NOMO-1 treated with dmso at 0.1 percent for 144 hours (cell line): Measurements from ENCODE around the gene CYLD.

ENCODE experiments used
- DNase-seq: peaks from one replicate; lab custom pipeline; 2025; ENCODE audit not compliant: unreplicated experiment; lab: John Stamatoyannopoulos, UW

CYLD gene

GRCh38 chr16:50741781-50742575 is at the start of gene CYLD:
Gene CYLD, plus strand, starts transcription at chr16:50742086. Its CDS starts 7,613 bp downstream, at chr16:50749699.
- peak; percentile 99 for DNase-seq

GRCh38 chr16:50692644-50692998 is 49.3 kb upstream of the CYLD start:
- DNase-seq: no peak

GRCh38 chr16:50692999-50693781 is 48.7 kb upstream of the CYLD start, which contains the start of gene NOD2:
Gene NOD2, plus strand, starts transcription at chr16:50693606. Its CDS starts 5,890 bp downstream, at chr16:50699496.
- DNase-seq: no peak

- DNase-seq: no peak
Measured at GRCh38 chr16:50694206-50694605, 47.7 kb upstream of the CYLD start.

GRCh38 chr16:50695017-50696000 is 46.6 kb upstream of the CYLD start:
- peak; percentile 74 for DNase-seq

- DNase-seq: no peak
Measured at GRCh38 chr16:50696126-50696525, 45.8 kb upstream of the CYLD start.

GRCh38 chr16:50696575-50697420 is 45.1 kb upstream of the CYLD start:
- peak; percentile 60 for DNase-seq

- DNase-seq: no peak
Measured at GRCh38 chr16:50697421-50697715, 44.5 kb upstream of the CYLD start.

GRCh38 chr16:50697881-50698767 is 43.8 kb upstream of the CYLD start:
- DNase-seq: no peak

GRCh38 chr16:50699326-50700159 is 42.3 kb upstream of the CYLD start:
- DNase-seq: no peak

- DNase-seq: peak; percentile 24
Measured at GRCh38 chr16:50702725-50703124, 39.2 kb upstream of the CYLD start.

GRCh38 chr16:50704245-50704644 is 37.6 kb upstream of the CYLD start:
- DNase-seq: no peak

GRCh38 chr16:50705436-50706110 is 36.3 kb upstream of the CYLD start:
- no peak for DNase-seq

GRCh38 chr16:50706250-50706649 is 35.6 kb upstream of the CYLD start:
- no peak for DNase-seq

- DNase-seq: no peak
Measured at GRCh38 chr16:50708373-50709060, 33.4 kb upstream of the CYLD start.

- peak; percentile 59 for DNase-seq
Measured at GRCh38 chr16:50709061-50709684, 32.7 kb upstream of the CYLD start.

GRCh38 chr16:50709980-50710379 is 31.9 kb upstream of the CYLD start:
- no peak for DNase-seq
